HepG2 (cell line): ENCODE measurements around the gene TMEM250. TPM values are rescaled to one million over a fixed set of nuclear protein-coding genes. Genes with fewer than 3 reads are reported as not detected.
A peak's percentile ranks its signal among the peaks of the same experiment; 100 is the strongest.

Source experiments
- ATF2 ChIP-seq: sonication (generic); formaldehyde crosslinking; IDR thresholded peaks from 2 replicates; pipeline ENCODE4 v1.4.0; 2020; ENCODE audit warnings: missing genetic modification reagents
- FOXA1 ChIP-seq, 2 experiments: fragments of 450-650 bp in 1 of 2; sonication (generic) in 1 of 2; formaldehyde crosslinking in 1 of 2; IDR thresholded peaks; 2 replicates each; pipeline versions ENCODE4 v1.4.0 to v1.6.1; 2016 to 2020; ENCODE audit warnings: missing genetic modification reagents in 1 of 2
- FOXM1 ChIP-seq: sonication (generic); formaldehyde crosslinking; IDR thresholded peaks from 2 replicates; pipeline ENCODE4 v1.5.0; 2020; ENCODE audit warnings: missing genetic modification reagents
- HCFC1 ChIP-seq: fragments of 150-350 bp; IDR thresholded peaks from 2 replicates; pipeline ENCODE4 v1.6.1; 2014; ENCODE audit warnings: low read depth, low read length
- JUN ChIP-seq: sonication (generic); formaldehyde crosslinking; IDR thresholded peaks from 2 replicates; pipeline ENCODE4 v1.4.0; 2020; ENCODE audit warnings: mild to moderate bottlenecking, missing genetic modification reagents
- KDM1A ChIP-seq: IDR thresholded peaks from 2 replicates; pipeline ENCODE4 v1.6.1; 2016; ENCODE audit warnings: missing compliant biosample characterization
- SOX5 ChIP-seq: IDR thresholded peaks from 2 replicates; pipeline ENCODE4 v1.6.1; 2016; ENCODE audit warnings: borderline replicate concordance
- SP4 ChIP-seq: sonication (generic); formaldehyde crosslinking; IDR thresholded peaks from 2 replicates; pipeline ENCODE4 v1.8.1; 2023; ENCODE audit warnings: mild to moderate bottlenecking, missing genetic modification reagents
- TRAFD1 ChIP-seq: sonication (generic); formaldehyde crosslinking; IDR thresholded peaks from 2 replicates; pipeline ENCODE4 v1.5.1; 2020; ENCODE audit warnings: missing genetic modification reagents, mild to moderate bottlenecking, borderline replicate concordance
- ZBTB14 ChIP-seq: sonication (generic); formaldehyde crosslinking; IDR thresholded peaks from 2 replicates; pipeline ENCODE4 v1.4.0; 2020; ENCODE audit warnings: missing genetic modification reagents
- ZFP1 ChIP-seq: IDR thresholded peaks from 2 replicates; pipeline ENCODE4 v1.6.1; 2016
- ZNF354B ChIP-seq: sonication (generic); formaldehyde crosslinking; IDR thresholded peaks from 2 replicates; pipeline ENCODE4 v1.8.0; 2022; ENCODE audit warnings: mild to moderate bottlenecking, missing genetic modification reagents
- ZNF556 ChIP-seq: sonication (generic); formaldehyde crosslinking; IDR thresholded peaks from 2 replicates; pipeline ENCODE4 v1.4.0; 2020; ENCODE audit warnings: mild to moderate bottlenecking, missing genetic modification reagents, borderline replicate concordance
- ZNF703 ChIP-seq: sonication (generic); formaldehyde crosslinking; IDR thresholded peaks from 2 replicates; pipeline ENCODE4 v1.5.1; 2020; ENCODE audit warnings: missing genetic modification reagents, mild to moderate bottlenecking, moderate library complexity, borderline replicate concordance
- polyA plus RNA-seq, 8 experiments: library from polyadenylated mRNA; depleted of rRNA in 3 of 8; stranded (reverse) in 7 of 8; unstranded in 1 of 8; fragments of >200 nt; fragmentation: Illumina TruSeq in 4 of 8; extraction: Trizol in 4 of 8; gene quantifications; 2 replicates each; pipeline versions ENCODE4 v1.2.1 to v1.2.3, GENCODE V29; 2011 to 2016; ENCODE audit warnings: low read depth in 4 of 8, missing spikeins in 1 of 8, mixed read lengths in 1 of 8; ENCODE audit not compliant: insufficient read depth in 1 of 8
- total RNA-seq, 5 experiments: library from RNA; depleted of rRNA; stranded (reverse); fragments of >200 nt; fragmentation: Illumina TruSeq; extraction: Trizol; gene quantifications; 2 replicates each; pipeline ENCODE4 v1.2.3, GENCODE V29; 2016; ENCODE audit warnings: low read depth in 1 of 5
- TF ChIP-seq, protein P1 (sequence below): sonication (generic); formaldehyde crosslinking; IDR thresholded peaks from 2 replicates; pipeline ENCODE4 v1.4.0; 2020; ENCODE audit warnings: missing genetic modification reagents, mild to moderate bottlenecking, borderline replicate concordance
- TF ChIP-seq, protein P2 (sequence below): sonication (generic); formaldehyde crosslinking; IDR thresholded peaks from 2 replicates; pipeline ENCODE4 v1.4.0; 2020; ENCODE audit warnings: missing genetic modification reagents

TMEM250 gene
- total and polyA plus RNA-seq, 2 of the 13 experiments (the other 11 are each of a cell fraction or from before 2014, with no cell fraction given) = 5.5 to 13.9 TPM

DNA sequence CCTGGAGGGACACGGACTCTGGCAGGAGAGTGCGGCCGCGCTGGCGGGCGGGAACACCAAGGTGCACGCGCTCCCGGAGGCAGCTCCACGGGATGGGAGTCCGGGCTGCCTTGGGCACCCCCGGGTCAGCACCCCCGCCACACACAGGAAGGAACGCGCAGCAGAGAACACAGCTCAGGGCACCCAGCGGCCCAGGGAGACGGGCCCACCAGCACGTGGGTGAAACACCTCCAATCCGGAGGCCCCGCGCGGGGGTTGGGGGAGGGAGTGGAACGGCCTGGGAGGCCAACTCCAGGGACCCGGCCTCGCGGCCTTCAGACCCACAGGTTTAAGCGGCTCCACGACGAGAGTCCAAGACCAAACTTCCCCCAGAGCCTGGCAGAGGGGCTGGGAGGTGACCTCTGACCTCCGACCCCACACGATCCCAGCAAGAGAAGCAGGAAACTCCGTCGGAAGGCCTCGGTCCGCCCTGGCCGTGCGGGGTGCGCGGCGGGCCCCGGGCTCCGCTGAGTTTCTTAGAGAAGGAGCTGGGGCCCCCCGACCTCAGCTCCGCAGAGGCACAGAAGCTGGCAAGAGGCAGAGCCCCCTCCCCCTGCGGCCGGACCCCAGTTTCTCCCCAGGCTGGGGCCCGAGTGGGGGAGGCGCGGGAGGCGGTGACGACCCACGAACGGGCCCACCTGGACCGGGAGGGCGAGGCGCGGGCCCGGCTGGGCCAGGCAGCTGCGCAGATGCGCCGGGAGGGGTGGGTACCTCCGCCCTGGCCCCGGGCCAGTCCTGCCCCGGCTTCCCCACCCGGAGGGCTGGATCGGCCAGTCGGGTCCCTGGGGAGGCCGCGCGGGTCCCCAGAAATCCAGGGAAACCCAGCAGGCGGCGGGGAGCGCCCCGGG is 24.4 kb downstream of the TMEM250 start (continued):
- no peak for TF ChIP-seq TRAFD1 (CRISPR knock-in tag)
- TF ChIP-seq ZBTB14 (CRISPR knock-in tag) = peak; percentile 70
- TF ChIP-seq KDM1A (CRISPR knock-in tag) = no peak
- TF ChIP-seq ZNF556 (CRISPR knock-in tag) = no peak
- no peak for TF ChIP-seq FOXM1 (CRISPR knock-in tag)
- TF ChIP-seq SOX5 (CRISPR knock-in tag) = no peak
- TF ChIP-seq, protein P1, sequence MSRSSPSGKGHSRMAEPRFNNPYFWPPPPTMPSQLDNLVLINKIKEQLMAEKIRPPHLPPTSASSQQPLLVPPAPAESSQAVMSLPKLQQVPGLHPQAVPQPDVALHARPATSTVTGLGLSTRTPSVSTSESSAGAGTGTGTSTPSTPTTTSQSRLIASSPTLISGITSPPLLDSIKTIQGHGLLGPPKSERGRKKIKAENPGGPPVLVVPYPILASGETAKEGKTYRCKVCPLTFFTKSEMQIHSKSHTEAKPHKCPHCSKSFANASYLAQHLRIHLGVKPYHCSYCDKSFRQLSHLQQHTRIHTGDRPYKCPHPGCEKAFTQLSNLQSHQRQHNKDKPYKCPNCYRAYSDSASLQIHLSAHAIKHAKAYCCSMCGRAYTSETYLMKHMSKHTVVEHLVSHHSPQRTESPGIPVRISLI = no peak
- no peak for TF ChIP-seq FOXA1 (IDR thresholded peaks at IDR 0.05)
- no peak for TF ChIP-seq FOXA1 (CRISPR knock-in tag; IDR thresholded peaks at IDR 0.05)
- TF ChIP-seq HCFC1 = no peak
- peak; percentile 61; the same call in 1 of the 2 replicates for TF ChIP-seq SP4 (CRISPR knock-in tag)
- peak; percentile 68; the same call in 1 of the 2 replicates for TF ChIP-seq ZNF354B (CRISPR knock-in tag)
- no peak; the same call in 1 of the 2 replicates for TF ChIP-seq ZNF703 (CRISPR knock-in tag)
- TF ChIP-seq ZFP1 = no peak
- no peak for TF ChIP-seq JUN (CRISPR knock-in tag)
- TF ChIP-seq ATF2 (CRISPR knock-in tag) = no peak
- TF ChIP-seq, protein P2, sequence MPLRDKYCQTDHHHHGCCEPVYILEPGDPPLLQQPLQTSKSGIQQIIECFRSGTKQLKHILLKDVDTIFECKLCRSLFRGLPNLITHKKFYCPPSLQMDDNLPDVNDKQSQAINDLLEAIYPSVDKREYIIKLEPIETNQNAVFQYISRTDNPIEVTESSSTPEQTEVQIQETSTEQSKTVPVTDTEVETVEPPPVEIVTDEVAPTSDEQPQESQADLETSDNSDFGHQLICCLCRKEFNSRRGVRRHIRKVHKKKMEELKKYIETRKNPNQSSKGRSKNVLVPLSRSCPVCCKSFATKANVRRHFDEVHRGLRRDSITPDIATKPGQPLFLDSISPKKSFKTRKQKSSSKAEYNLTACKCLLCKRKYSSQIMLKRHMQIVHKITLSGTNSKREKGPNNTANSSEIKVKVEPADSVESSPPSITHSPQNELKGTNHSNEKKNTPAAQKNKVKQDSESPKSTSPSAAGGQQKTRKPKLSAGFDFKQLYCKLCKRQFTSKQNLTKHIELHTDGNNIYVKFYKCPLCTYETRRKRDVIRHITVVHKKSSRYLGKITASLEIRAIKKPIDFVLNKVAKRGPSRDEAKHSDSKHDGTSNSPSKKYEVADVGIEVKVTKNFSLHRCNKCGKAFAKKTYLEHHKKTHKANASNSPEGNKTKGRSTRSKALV (CRISPR knock-in tag) = peak; percentile 61; the same call in 1 of the 2 replicates
